Measurements from ENCODE around the gene UBE2O.

GRCh38 chr17:76490112-76490710, 37.3 kb upstream of the UBE2O start:
- TF ChIP-seq GATA2 (IDR thresholded peaks at IDR 0.05; ENCODE audit: low read depth, low read length) (no peak), GATA3 (IDR thresholded peaks at IDR 0.05; ENCODE audit: low read depth, low read length) (no peak)
